Measurements from ENCODE around the gene SPNS3. TPM values are rescaled to one million over a fixed set of nuclear protein-coding genes. Genes with fewer than 3 reads are reported as not detected.

SPNS3 gene
- not detected in 5 replicates for total RNA-seq (2022; extraction: Qiagen RNA extraction; ENCODE audit: low read depth)

GRCh38 chr17:4433515-4434031 lies at the start of gene SPNS3:
SPNS3 (plus strand) TSS chr17:4433940; CDS start chr17:4433968, 28 bp downstream.

GRCh38 chr17:4498461-4499397 lies 65.0 kb downstream of the SPNS3 start, which contains the start of gene SPNS2:
SPNS2 (plus strand) TSS chr17:4498881; CDS start chr17:4499048, 167 bp downstream.

Other genes starting within 250 kb of the SPNS3 start
- 22.9 to 36.6 TPM (median 32.8 TPM) in 5 replicates for gene ANKFY1, start 170.0 kb upstream of the SPNS3 start, total RNA-seq (2022; extraction: Qiagen RNA extraction; ENCODE audit: low read depth)
- gene UBE2G1, start 67.3 kb upstream of the SPNS3 start, total RNA-seq (2022; extraction: Qiagen RNA extraction; ENCODE audit: low read depth), result 67.9 to 99.8 TPM (median 84.3 TPM) in 5 replicates
- 7.0 to 12.1 TPM (median 10.4 TPM) in 5 replicates for gene SPNS2, start 64.9 kb downstream of the SPNS3 start, total RNA-seq (2022; extraction: Qiagen RNA extraction; ENCODE audit: low read depth)
- gene MYBBP1A, start 121.4 kb downstream of the SPNS3 start, total RNA-seq (2022; extraction: Qiagen RNA extraction; ENCODE audit: low read depth), result 74.9 to 120 TPM (median 113 TPM) in 5 replicates
- not detected in 5 replicates for gene GGT6, start 126.6 kb downstream of the SPNS3 start, total RNA-seq (2022; extraction: Qiagen RNA extraction; ENCODE audit: low read depth)
- 0.24 to 1.3 TPM (median 0.73 TPM) in 5 replicates for gene SMTNL2, start 150.6 kb downstream of the SPNS3 start, total RNA-seq (2022; extraction: Qiagen RNA extraction; ENCODE audit: low read depth)
- gene ALOX15, start 207.7 kb downstream of the SPNS3 start, total RNA-seq (2022; extraction: Qiagen RNA extraction; ENCODE audit: low read depth), result 0.11 to 0.17 TPM (median 0.14 TPM) in 4 of 5 replicates, not detected in the other

All from A549 treated with ZK216348 at 1 μM for 4 hours (cell line).